Measurements from ENCODE around the gene SIRT6.

DNA sequence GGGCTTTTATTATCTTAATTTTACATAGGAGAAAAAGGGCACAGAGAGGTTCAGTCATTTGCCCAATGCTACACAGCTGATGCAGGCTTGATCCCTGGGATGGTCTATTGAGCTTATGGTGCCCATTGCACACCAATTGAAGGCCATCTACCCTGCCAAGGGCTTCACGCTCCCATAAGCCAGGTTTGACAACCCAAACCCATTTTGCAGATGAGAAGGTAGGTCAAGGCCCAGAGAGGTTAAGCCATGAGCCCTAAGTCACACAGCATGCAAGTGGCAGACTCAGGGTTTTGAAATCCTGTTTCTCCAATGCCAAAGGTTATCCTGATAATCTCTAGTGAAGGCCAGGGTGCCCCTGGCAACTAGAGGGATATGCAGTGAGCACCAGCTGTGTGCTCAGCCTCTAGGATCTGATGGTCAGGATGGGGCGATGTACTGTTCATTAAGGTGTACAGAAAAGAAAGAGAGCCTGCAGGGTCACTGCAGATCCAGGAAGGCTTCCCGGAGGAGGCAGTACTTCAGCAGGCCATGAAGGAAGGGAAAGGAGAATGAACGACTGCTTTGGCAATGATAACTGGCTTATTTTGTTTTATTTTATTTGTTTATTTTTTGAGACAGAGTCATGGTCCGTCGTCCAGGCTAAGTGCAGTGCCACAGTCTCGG, 20.8 kb downstream of the SIRT6 start:
- TF ChIP-seq, protein P1, sequence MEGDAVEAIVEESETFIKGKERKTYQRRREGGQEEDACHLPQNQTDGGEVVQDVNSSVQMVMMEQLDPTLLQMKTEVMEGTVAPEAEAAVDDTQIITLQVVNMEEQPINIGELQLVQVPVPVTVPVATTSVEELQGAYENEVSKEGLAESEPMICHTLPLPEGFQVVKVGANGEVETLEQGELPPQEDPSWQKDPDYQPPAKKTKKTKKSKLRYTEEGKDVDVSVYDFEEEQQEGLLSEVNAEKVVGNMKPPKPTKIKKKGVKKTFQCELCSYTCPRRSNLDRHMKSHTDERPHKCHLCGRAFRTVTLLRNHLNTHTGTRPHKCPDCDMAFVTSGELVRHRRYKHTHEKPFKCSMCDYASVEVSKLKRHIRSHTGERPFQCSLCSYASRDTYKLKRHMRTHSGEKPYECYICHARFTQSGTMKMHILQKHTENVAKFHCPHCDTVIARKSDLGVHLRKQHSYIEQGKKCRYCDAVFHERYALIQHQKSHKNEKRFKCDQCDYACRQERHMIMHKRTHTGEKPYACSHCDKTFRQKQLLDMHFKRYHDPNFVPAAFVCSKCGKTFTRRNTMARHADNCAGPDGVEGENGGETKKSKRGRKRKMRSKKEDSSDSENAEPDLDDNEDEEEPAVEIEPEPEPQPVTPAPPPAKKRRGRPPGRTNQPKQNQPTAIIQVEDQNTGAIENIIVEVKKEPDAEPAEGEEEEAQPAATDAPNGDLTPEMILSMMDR (conservative IDR thresholded peaks at IDR 0.05): no peak
- no peak for TF ChIP-seq EZH2 (IDR thresholded peaks at IDR 0.05; ENCODE audit: low read depth)

Data from PC-9 (cell line).